Middle frontal gyrus (tissue), 1 donor: ENCODE data around the gene POLR3K.

ENCODE experiments used
- DNase-seq: peaks from one replicate; pipeline ENCODE4 v3.0.0-alpha.2; 2015; ENCODE audit warnings: low spot score; ENCODE audit errors: extremely low spot score

The POLR3K gene

DNA sequence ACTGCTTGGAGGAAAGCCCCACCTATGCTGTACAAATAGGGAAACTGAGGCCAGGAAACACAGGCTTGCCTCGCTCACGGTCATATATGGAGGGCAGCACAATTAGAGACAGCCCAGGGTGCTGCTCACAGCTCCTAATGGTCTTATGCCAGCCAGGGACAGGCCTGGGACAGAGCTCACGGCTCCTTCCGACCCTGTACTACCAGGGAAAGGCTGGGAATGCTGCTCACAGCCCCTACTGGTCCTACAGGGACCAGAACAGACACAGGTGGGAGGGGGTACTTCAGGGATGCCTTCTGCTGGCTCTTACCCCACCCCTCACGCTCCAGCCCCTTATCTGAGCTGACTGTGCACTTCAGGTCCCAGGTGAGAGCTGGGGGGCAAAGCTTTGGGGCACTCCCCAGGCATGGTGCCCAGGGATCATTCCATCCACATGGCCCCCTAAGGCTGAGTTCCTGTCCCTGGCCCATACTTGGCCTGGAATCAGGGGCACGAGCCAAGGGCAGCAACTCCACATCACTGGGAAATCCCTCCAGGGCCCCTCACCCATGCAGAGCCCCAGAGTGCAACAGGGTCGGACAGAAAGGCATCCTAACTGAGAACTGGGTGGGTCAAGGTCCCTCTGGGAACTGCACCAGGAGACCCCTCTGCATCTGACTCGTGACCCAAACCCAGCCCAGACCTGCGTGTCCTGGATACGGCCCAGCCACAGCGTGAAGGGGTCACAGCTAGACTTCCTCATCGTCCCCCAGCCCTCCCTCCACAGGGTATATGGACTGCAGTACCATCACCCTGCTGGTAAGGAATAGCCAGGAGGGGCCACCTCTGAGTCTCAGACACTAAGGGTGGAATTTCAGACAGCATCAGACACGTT, 13.1 kb upstream of the POLR3K start:
- no peak for DNase-seq

DNA sequence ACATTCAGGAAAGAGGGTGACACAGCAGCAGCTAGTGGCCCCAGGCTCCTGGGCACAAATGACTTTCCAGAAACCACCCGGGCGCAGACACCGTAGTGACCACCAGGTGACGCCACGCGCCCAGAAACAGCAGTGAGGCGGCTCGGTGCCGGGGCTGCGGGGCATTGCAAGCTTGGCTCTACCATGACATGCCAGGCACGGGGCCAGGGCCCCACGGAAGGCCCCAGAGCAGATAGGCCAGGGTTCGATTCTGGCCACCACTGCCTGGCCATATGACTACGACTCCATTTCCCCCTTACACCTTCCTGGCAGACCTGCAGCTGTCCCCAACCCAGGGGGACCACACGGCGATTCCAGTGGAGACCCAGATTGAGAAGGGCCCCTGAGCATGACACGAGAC, 12.3 kb upstream of the POLR3K start:
- peak; percentile 53 for DNase-seq

DNA sequence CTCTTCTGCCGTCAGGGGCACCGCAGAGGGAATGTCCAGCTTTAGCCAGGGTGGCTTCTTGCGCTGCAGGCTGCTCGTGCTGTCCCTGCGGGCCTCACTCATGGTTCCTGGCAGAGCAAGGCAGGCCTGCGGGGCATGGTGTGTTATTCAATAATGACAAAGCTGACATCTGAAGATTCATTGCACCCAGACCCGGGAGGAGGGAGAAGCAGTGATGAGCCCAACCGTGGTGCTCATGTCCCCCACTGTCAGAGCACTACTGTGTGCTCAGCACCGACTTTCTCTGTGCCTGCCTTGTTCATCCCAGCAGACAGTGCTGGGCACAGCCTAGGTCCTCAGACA, 11.5 kb upstream of the POLR3K start:
- no peak for DNase-seq

DNA sequence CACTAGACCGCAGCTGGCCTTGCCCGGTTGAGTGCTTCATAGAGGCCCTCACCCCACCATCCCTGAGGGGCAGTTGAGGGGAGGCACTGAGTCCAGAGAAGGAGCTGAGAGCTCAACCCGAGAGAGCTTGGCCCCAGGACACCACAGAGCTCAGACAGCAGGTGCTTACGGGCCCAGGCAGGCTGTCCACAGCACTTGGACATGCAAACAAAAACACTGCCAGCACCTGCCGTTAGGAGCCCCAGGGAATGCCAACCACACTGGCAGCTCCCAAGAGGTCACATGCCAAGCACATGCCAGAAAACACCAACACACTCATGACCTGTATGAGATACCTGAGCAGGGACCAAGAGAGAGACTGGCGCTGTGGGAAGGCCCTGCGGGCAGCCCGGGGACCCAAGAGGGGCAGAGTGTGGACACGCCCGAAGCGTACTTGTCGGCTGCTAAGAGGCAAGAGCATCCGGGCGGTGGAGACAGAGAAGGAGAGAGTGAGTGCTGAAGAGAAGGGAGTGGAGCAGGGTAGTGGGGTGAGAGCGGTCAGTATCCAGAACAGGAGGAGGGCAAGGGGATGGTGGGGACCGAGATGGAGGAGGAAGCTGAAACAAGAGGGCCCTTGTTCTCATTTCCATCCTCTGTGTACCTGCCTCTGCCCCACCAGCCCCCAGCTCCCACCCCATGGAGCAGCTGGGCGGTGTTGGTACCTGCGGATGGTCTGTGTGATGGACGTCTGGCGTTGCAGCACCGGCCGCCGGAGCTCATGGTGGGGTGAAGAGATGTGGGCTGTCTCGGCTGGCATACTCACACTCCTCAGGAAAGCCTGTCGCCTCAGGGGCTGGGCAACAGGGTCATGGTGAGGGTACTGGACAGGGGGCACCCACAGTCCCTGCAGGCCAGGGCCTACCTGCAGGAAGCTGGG, 10.8 kb upstream of the POLR3K start:
- DNase-seq, result no peak

DNA sequence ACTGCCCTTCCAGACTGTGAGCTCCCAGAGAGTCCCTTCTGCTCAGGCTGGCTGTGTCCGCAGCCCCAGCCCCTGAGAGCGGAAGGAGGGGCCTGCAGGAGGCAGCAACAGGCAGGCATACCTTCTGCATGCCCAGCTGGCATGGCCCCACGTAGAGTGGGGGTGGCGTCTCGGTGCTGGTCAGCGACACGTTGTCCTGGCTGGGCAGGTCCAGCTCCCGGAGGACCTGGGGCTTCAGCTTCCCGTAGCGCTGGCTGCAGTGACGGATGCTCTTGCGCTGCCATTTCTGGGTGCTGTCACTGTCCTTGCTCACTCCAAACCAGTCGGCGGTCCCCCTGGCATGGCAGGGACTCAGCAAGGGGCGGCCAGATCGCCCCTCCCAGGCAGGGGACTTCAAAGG, 10.1 kb upstream of the POLR3K start:
- no peak for DNase-seq

DNA sequence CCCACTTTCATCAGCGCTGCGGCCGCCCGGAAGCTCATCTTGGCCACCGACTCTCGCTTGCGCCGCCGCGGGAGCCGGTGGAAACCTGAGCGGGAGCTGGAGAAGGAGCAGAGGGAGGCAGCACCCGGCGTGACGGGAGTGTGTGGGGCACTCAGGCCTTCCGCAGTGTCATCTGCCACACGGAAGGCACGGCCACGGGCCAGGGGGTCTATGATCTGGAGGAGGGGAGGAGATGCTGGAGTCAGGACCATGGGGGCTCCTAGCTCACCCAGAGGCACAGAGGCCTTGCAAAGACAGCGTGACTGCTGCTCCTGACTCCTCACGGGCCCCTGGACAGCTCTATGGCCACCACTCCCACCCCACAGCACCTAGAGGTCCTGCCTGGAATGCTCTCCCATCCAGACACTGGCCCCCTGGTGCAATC, 9.6 kb upstream of the POLR3K start:
- DNase-seq, result no peak

DNA sequence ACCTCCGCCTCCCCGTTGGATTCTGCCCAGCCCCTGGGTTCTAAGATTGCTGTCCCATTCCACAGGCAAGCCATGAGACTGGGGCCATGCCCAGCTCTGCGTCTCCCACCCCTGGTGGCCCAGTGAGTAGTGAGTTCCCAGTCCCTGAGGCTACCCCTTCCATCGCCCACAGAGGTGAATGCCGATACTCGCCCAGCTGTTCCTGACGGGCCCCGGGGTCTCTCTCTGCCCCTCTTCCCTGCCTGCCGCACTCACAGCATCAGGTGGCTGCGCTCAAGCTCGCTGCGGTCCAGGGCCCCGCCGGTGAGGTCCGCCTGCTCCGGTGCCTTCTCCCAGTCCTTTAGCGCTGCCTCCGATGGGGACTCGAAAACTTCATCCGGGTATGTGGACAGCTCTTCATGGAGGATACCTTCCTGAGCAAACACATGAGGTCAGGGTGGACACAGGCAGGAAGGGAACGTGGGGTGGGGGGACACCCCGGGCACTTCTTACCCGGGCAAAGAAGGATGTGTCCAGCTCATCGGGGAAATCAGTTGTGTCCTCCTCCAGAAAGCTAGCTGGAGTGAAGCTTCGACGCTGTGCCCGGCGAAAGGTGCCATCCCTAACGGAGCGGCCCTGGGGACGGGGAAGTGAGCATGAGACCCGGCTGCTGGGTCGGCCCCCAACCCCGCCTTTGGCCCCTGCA, 9.0 kb upstream of the POLR3K start:
- DNase-seq, result no peak

DNA sequence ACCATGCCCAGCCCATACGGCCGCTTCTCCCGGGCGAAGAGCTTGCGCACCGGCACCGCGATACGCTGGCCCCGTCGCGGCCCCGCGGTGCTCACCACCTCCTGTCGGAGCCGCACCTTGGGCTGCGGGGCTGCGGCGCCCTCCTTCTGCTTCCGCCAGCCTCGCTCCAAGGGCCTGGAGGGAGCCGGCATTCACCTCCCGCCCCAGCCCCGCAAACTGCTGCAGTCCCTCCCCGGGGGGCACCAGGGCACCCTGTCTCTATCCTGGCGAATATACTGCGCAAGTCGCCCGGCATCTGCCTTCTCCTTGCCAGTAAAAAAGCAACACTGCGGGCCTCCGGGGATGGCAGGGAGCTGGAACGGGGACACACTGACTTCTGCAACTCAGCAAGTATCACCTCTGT, 8.5 kb upstream of the POLR3K start:
- no peak for DNase-seq

DNA sequence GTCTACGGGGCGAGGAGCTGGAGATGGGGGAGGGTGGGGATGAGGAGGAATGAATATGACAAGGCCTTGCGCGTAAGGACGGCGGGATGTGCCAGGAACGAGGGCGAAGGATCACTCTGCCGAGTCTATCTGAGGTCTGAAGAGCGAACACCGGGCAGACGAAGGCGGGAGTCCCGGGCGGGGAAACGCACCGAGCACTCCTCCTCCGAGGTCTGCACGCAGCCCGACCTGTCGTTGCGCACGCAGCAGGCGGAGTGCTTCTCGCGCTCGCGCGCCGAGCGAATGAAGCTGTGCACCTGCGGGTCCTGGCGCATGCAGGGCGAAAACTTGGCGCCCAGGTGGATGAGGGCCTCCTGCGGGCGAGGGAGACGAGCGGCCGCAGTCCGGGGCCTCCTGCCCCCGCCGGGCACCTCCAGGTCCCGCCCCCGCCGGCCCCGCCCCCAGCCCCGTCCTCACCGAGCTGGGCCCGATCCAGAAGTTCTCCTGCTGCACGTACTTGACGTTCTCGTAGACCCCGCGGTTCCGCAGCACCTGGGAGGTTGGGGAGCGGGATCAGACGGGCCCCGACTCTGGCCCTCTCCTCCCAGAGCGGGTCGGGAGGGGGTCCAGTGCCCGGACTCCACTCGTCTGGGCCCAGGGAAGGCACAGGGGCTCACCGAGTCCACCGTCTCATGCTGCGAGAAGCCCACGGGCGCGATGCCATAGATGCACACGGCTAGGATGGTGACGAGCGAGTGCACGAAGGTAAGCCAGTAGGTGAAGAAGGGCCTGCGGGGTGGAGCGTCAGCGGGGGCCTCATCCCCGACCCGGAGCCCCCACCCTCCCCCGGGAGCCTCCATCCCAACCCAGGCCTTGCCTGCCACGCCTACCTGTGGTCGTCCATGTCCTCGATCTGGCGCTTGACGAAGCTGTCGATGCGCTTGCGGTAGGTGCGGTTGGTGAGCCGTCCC, 7.8 kb upstream of the POLR3K start:
- no peak for DNase-seq

DNA sequence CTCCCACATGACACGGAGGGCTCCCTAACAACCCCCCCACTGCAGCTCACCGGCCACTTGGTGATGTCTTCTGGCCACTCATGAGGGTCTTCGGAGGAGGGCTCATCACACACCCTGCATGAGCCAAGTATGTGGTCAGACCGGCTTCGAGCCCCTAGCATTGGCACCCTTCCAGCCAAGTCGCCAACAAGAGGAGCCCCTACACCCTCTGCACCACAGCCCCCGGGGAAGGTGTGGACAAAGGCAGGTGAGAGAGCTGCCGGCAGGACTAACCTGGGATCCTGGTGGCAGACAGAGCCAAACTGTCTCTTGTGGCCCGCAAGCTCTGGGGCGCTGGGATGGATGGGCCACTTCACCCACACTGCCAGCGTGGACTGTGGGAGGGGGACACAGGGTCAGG, 6.8 kb upstream of the POLR3K start:
- DNase-seq, result no peak

DNA sequence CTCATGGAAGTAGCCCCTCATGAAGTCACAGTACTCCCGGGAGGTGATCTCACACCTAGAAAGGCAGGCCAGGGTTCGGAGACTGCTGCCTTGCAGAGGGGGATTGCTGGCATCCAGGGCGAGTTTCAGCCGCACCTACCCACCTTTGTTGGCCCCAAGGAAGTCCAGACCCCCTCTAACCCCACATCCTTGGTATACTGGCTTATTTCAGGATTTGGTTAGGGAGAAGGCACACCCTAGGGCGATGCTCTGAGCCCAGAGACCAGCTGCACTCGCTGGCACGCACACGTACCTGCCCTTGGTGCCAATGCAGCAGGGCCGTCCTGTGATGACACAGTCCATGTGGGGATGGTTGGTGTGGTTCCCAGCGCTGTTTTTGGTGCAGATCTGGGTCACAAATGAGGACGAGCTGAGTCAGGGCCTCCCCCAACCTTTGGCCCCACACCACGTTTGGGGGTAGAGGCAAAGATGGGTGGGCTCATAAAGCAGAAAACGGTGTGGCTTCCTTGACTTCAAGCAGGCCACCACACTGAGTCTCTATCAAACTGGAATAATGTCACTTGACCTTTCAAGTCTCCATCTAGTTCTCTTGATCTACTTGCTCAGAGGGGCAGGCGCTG, 6.1 kb upstream of the POLR3K start:
- no peak for DNase-seq

DNA sequence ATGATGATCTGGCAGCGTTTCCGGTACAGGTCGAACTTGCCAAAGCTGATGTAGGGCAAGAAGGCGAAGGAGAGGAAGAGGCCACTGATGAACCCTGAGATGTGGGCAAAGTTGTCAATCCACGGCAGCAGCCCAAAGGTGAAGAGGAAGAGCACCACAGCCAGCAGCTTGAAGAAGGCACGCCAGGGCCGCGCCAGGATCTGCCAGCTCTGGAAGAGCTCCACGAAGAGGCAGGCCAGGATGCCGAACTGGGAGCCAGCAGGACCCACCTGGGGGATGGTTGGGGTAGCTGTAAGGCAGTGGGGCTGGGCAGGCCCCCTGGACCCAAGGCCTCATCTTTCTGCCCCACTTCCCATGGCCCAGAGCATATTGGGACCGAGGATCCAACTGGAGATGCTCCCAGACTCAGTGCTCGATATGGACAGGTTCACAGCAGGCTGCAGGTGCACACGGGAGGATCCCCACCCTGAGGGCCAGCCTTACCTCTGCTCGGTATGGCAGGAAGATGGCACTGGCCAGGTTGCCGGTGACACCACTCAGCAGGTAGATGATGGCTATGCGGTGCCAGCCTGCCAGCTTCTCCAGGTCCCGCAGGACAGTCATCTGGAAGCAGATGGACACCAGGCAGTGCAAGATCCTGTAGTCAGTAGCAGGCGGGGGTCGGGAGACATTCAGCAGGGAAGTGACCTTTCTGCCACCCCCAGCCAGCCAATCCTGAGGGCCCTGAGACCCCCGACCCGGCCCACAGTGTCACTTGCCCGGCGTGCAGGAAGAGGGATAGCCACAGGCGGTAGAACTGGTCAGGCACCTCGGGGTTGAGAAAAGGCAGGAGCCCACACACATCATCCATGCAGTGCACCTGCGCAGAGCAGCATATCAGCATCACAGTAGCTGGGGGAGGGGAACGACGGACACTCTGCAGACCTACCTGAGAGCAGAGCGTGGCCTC, 5.4 kb upstream of the POLR3K start:
- no peak for DNase-seq

DNA sequence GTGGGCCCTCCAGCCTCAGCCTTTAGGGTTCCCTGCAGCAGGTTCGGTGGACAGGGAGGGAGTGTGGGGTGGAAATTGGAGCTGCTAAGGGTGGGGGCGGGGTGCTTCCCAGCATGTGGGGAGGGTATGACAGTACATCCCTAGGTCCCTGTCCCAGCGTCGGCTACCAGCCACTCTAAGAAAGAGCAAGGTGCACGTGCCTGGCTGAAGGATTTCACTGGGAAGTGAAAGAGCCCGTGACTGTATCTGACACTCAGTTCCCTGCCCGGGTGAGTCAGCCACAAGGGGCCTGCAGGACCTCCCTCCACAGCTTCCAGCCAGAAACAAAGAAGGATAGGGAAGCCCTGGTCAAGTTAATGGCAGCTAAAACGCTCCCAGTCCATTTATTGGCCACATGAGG, 4.3 kb upstream of the POLR3K start:
- no peak for DNase-seq

DNA sequence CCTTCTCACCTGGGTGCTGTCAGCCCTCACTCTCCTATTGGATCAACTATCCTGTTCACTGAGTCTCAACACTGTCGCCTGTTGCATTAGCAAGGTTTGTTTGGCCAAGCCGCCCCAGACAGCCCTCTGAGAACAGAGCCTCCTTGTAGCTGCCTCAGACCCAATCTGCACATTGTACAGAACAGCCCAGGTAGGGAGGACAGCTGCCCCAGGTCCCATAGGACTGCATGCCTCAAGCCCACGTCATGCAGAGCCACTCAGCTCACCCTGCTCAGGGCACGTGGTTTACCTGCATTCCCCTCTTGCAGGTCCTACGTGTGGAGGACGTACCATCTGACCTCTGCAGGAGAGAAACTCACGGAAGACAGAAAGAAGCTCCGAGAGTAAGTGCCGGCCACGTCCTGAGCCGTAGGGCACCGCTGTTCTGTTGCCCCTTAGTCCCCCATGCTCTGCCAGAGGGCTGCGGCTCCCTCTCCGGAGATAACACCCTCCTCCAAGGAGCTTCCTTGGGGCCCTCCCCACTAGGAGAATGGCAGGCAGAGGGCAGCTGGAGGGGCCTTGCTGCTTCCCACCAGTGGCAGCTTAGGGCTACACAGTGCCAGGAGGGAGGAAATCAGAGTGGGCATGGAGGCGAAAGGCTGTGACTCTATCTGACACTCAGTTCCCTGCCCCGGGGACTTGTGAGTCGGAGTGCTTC, 3.0 kb upstream of the POLR3K start:
- no peak for DNase-seq

DNA sequence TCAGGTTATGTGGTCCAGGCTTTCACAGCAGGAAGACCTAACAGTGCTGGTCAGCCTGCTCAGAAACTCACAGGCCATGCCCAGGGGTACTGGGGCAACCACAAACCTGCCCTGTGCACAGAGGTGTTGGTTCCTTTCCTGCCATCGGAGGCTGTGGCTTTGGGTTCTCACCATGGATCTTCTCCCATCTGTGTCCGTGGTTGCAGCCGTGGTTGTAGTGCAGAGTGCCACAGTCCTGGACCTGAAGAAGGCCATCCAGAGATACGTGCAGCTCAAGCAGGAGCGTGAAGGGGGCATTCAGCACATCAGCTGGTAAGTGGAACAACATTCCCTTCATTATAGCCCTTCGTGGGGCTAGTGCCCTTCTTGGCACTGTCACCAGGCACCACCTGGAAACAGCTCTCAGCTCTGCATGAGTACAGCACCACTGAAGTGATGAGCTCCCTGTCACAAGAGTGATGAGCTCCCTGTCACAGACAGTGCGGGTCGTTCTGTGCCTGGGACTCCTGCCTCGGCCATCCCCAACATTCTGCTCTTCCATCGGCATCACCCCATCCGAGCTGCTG, 2.2 kb upstream of the POLR3K start:
- no peak for DNase-seq

DNA sequence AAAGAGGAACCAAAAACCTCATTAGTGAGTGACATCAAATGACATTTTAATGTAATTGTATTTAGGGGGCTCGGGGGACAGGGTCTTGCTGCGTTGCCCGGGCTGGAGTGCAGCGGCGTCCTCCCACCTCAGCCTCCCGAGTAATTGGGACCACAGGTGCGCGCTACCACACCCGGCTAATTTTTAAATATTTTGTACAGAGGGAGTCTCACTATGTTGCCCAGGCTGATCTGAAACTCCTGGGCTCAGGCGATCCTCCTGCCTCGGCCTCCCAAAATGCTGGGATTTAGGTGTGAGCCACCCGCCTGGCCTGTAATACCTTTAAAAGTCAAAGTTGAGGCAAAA, 801 bp upstream of the POLR3K start:
- DNase-seq, result no peak

DNA sequence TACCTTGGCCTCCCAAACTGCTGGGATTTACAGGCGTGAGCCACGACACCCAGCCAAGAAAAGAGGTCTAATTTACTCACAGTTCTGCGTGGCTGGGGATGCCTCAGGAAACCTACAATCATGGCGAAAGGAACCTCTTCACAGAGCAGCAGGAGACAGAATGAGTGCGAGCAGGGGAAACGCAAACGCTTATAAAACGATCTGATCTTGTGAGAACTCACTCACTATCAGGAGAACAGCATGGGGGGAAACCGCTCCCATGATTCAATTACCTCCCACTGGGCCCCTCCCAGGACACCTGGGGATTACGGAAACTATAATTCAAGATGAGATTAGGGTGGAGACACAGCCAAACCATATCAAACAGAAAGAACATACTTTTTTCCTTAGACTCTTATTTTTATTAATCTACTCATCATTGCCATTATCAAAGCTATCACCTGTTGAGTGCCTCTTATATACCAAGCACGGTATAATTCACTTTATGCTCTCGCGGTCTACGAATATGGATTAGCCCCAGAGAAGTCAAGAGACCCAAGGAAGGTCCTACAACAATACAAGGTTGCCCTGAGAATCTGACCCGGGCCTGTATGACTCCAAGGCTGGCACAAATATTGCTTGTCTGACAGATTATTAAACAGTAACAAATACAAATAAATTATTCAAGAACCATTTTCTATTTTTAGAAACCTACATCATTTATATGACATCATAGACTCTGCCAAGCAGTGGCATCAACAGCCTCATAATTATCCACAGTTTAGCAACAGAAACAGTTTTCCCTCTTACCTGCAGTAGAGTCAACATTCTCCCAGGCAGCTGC, 2.4 kb downstream of the POLR3K start:
- no peak for DNase-seq

DNA sequence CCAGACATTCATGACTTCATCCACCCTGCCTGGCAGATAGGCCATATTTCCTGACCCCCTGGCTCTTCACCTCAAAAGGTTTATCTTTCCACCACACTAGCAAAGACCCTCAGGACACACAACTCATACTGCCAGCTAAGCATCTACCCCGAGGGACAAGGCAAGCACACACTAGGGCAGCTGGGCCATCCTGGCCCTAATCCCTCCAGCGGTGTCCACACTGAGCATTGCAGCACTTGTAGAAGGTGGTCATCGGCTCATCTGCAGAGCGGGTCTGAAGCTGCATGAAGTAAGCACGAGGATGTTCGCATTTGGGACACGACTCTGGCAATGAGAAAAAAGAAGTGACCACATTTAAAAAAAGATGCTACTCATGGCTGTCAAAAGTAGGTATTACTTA, 6.2 kb downstream of the POLR3K start:
- no peak for DNase-seq
